Measurements from ENCODE around the gene MTF2. TPM values are rescaled to one million over a fixed set of nuclear protein-coding genes. Genes with fewer than 3 reads are reported as not detected.

The MTF2 gene
- total and polyA plus RNA-seq, 9 of the 15 experiments (the other 6 are each of a cell fraction or from before 2014, with no cell fraction given): 29.3 to 124 (median 57.7) TPM

GRCh38 chr1:93113127-93113526, 34.0 kb downstream of the MTF2 start:
- peak; percentile 52 for ATAC-seq
- WGBS (ENCODE audit: insufficient coverage, low coverage, missing lambda C conversion rate): 94% methylated on average over 1 of the region's 3 CpGs
- TF ChIP-seq ZNF77 (CRISPR knock-in tag; IDR thresholded peaks at IDR 0.05): no peak
- TF ChIP-seq SMC3 (conservative IDR thresholded peaks at IDR 0.05; ENCODE audit: insufficient read depth, low read depth, low read length): no peak
- no peak for TF ChIP-seq SAFB2 (IDR thresholded peaks at IDR 0.05; ENCODE audit: borderline replicate concordance, low read depth, low read length, severe bottlenecking)
- TF ChIP-seq PKNOX1 (IDR thresholded peaks at IDR 0.05): no peak
- TF ChIP-seq PHF20 (IDR thresholded peaks at IDR 0.05; ENCODE audit: partially characterized antibody): no peak
- no peak for TF ChIP-seq U2AF2 (optimal IDR thresholded peaks at IDR 0.05; ENCODE audit: low read depth, low read length)
- TF ChIP-seq PCBP2 (IDR thresholded peaks at IDR 0.05; ENCODE audit: low read depth, low read length, poor library complexity, severe bottlenecking): no peak
- no peak for TF ChIP-seq ZNF75A (CRISPR knock-in tag; IDR thresholded peaks at IDR 0.05)
- no peak for TF ChIP-seq KAT2B (IDR thresholded peaks at IDR 0.05; ENCODE audit: low read depth, low read length)
- 0 out of 2 replicates have a peak, but pooled peaks have one; percentile 24 for TF ChIP-seq DPF2 (IDR thresholded peaks at IDR 0.05)
- TF ChIP-seq NR2C1 (IDR thresholded peaks at IDR 0.05): no peak
- no peak for TF ChIP-seq NR2C1 (tag; IDR thresholded peaks at IDR 0.05)
- TF ChIP-seq MAFG (tag; conservative IDR thresholded peaks at IDR 0.05): peak; percentile 63
- no peak for TF ChIP-seq CHD4 (IDR thresholded peaks at IDR 0.05; ENCODE audit: insufficient read depth, insufficient replicate concordance, low read depth, low read length, poor library complexity, severe bottlenecking)
- no peak for TF ChIP-seq CBX3 (IDR thresholded peaks at IDR 0.05; ENCODE audit: borderline replicate concordance in 1 of 2, low read length in 2 of 2)
- TF ChIP-seq C11orf30 (IDR thresholded peaks at IDR 0.05; ENCODE audit: low read depth): peak; percentile 43; the same call in 1 of the 2 replicates
- no peak for TF ChIP-seq PHF8 (IDR thresholded peaks at IDR 0.05; ENCODE audit: borderline replicate concordance, low read length)
- no peak for TF ChIP-seq MLX (CRISPR knock-in tag; conservative IDR thresholded peaks at IDR 0.05)
- no peak for TF ChIP-seq PRMT5 (CRISPR knock-in tag; IDR thresholded peaks at IDR 0.05)
- peak; percentile 22; the same call in 1 of the 2 replicates for TF ChIP-seq MAFK (IDR thresholded peaks at IDR 0.05; ENCODE audit: low read length)
- no peak for TF ChIP-seq ZKSCAN8 (CRISPR knock-in tag; IDR thresholded peaks at IDR 0.05)
- TF ChIP-seq XRCC4 (IDR thresholded peaks at IDR 0.05; ENCODE audit: extremely low read depth, insufficient read depth, insufficient read length): no peak
- TF ChIP-seq MEF2A (IDR thresholded peaks at IDR 0.05; ENCODE audit: control insufficient read depth, low read depth, low read length): no peak

More at GRCh38 chr1:93113127-93113526, 34.0 kb downstream of the MTF2 start:
- peaks cover 66% of the 10 kb centered on the region for H3K36me3 ChIP-seq (ENCODE audit: control insufficient read depth, insufficient read depth, low read length)
- no TSS peak for BruUV-seq (replicated peaks)
- H3K4me2 ChIP-seq (ENCODE audit: insufficient read depth, low read length): no peak overlapping the region
- in situ Hi-C loops (cut with MboI) (no loop called here), intact Hi-C loops (cut with micrococcal nuclease) (no loop called here)
- ChIA-PET POLR2A (interaction anchor here (0.8 kb wide), 2 partner anchors 23 to 162 kb away, joined by 3 to 4 read pairs; no protein-coding TSS in a partner anchor), CTCF (ENCODE audit: low intra/inter-chr PET ratio) (no interaction called here)
- no peak overlapping the region for H2AFZ ChIP-seq (ENCODE audit: low read depth, low read length)
- H3K4me3 ChIP-seq: no peak overlapping the region
- H3K27ac ChIP-seq (ENCODE audit: extremely low read depth, low read depth, low read length): no peak overlapping the region
- 0 out of 5 replicates have a peak, but pooled peaks cover 0 to 5% of the 10 kb centered on the region in 2 experiments for H3K4me1 ChIP-seq (replicated peaks in 1 of 2; ENCODE audit: control insufficient read depth in 2 of 2, insufficient read depth in 2 of 2, low read length in 2 of 2)
- 0 out of 4 replicates have a peak overlapping the region, but pooled peaks of 1 of the 2 experiments have one; percentile 42 for H3K9ac ChIP-seq (ENCODE audit: insufficient read depth in 1 of 2, low read depth in 2 of 2, low read length in 2 of 2)
- no peaks in the 10 kb centered on the region for H3K9me1 ChIP-seq (ENCODE audit: control insufficient read depth, insufficient read depth, low read length)
- DNase-seq (ENCODE audit: extremely low read depth in 1 of 4, low spot score in 3 of 4) (peak in 1 of 4 experiments; percentile 6), FAIRE-seq (peak; percentile 15)
- H3K27me3 ChIP-seq (ENCODE audit: control insufficient read depth in 2 of 2, insufficient read depth in 2 of 2, low read length in 2 of 2): no peaks in the 10 kb centered on the region
- H4K20me1 ChIP-seq (replicated peaks; ENCODE audit: control insufficient read depth, insufficient read depth, low read length): no peaks in the 10 kb centered on the region
- H3K9me3 ChIP-seq (replicated peaks; ENCODE audit: control insufficient read depth, insufficient read depth, low read depth, low read length): 0 out of 2 replicates have a peak, but pooled peaks cover under 1% of the 10 kb centered on the region
- peaks cover 59% of the 10 kb centered on the region for H3K79me2 ChIP-seq (ENCODE audit: control insufficient read depth, insufficient read depth, low read length)

Measured in K562 (cell line).